GM19455 (cell line): Measurements from ENCODE around the gene IVD.

ENCODE experiments used
- ATAC-seq: cut with Tn5 transposase; IDR thresholded peaks from one replicate; pipeline ENCODE4 v1.9.1; 2021; ENCODE audit not compliant: unreplicated experiment

IVD gene

GRCh38 chr15:40372981-40373380, 32.6 kb upstream of the IVD start:
- no peak for ATAC-seq

DNA sequence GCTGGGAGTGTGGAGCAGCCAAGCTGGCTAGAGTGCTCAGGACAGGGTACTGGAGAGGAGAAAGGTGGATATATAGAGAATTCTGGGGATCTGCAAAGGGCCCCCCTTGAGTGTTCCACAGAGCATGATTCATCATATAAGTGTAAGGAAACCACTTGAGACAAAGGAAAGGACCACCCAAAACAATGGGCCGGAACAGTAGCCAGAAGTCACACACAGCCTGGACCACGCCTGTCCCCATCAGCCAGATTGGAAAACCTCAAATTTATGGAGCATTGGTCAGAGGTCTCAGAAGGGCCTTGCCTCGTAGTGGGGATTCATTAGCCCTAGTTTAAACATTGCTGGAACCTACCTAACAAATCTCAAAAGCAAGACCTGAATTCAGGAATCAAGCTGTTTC, 28.0 kb upstream of the IVD start:
- no peak for ATAC-seq

DNA sequence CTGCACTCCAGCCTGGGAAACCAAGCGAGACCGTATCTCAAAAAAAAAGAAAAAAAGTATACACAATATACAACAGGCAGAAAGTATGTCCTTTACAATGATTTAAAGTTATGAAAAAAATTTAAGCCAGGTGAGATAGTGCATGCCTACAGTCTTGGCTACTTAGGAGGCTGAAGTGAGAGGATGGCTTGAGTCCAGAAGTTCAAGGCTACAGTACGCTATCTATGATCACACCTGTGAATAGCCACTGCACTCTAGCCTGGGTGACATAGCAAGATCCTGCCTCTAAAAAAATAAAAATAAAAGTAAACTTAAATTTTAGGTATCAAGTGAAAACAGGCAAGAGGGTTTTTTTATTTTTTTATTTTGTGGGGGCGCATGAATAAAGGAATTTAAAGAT, 26.2 kb upstream of the IVD start:
- ATAC-seq, result no peak

DNA sequence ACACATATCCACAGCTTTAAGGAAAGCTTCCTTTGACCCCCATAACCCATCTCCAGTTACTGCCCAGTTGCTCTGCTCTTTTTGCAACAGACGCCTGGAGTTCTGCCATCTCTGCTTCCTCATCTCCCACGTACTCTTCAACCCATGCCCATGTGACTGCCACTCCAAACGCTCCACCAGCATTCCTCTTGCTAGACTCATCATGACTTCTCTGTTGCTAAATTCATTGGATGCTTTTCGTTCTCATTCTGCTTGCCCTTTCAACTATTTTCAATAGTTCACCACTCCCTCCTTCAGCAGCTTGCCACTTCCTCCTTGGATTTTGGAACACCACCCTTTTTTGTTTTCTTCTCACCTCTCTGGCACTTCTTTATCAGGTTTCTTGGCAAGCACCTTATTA, 25.7 kb upstream of the IVD start:
- ATAC-seq, result no peak

DNA sequence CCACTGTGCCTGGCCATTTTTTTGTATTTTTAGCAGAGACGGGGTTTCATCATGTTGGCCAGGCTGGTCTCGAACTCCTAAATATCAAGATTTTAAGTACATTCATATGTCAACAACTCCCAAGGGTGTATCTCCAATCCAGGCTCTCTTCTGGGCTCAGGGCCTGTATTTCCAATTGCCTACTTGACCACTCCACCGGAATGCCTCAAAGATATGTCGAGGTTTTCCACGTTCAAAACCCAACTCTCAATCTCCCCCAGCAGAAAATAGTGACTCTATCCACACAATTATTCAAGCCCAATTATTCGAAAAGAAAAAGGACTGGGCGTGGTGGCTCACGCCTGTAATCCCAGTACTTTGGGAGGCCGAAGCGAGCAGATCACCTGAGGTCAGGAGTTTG, 25.0 kb upstream of the IVD start:
- no peak for ATAC-seq

GRCh38 chr15:40381818-40382529, 23.6 kb upstream of the IVD start:
- ATAC-seq, result no peak

GRCh38 chr15:40382580-40383456, 22.8 kb upstream of the IVD start, which contains the start of gene KNSTRN:
KNSTRN (plus strand) TSS chr15:40382721; CDS start chr15:40382836, 115 bp downstream.
- ATAC-seq, result peak; percentile 96

GRCh38 chr15:40386480-40386879, 19.1 kb upstream of the IVD start:
- ATAC-seq, result no peak

DNA sequence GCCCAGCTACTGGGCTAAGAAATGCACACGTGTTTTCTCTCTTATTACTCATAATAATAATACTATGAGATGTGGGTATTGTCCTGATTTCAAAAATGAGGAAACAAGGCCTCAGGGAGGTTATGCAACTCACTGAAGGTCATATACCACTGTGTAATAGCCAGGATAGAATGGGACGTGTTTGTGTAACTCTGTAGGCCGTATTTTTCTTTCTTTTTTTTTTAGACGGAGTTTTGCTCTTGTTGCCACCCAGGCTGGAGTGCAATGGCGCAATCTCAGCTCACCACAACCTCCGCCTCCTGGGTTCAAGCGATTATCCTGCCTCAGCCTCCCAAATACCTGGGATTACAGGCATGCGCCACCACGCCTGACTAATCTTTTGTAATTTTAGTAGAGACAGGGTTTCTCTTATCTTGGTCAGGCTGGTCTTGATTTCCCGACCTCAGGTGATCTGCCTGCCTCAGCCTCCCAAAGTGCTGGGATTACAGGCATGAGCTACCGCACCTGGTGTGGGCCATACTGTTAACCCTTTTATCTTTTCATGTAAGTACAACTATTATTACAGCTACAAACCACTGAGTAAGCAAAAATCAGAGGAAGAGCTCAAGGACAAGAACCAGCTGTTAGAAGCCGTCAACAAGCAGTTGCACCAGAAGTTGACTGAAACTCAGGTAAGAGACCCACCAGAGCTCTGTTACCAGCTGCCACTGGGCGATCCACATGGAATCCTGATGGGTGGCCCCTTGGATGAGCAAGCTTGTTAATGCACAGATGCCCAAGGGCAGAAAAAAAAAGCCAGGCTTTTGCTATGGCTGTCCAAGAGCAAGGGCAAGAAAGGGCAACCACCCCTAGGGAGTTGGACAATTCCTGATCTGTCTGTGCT, 16.4 kb upstream of the IVD start:
- ATAC-seq, result no peak

DNA sequence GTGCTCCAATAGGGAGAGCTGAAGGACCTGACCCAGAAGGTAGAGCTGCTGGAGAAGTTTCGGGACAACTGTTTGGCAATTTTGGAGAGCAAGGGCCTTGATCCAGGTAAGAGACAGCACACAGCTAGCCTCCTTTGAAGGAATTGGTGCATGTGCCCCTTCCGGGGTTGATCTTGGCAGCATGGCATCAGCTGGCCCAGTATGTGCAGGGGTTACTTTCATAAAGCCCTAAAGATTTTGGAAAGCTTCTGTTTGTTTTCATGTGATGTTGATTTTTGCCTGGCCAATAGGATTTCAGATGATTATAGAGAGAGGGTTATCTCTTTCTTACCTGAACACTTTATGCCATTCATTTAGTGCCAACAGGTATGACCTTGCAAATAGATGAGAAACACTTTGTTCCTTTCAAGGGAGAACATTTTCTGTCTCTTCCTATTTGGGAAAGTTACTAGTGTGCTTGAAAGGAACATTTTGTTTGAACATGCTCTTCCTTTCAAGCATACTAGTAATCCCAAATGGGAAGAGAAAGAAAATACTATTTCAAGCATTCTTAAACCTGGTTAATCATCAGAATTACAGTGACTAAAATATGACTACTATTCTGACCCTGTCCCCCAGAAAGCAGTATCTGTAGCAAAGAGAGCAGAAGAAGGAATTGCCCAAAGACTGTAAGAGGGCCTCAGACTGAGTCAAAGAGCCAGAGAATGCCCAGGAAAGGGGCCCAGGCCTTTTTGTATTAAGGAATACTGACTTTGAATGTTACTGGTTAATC, 15.6 kb upstream of the IVD start:
- no peak for ATAC-seq

DNA sequence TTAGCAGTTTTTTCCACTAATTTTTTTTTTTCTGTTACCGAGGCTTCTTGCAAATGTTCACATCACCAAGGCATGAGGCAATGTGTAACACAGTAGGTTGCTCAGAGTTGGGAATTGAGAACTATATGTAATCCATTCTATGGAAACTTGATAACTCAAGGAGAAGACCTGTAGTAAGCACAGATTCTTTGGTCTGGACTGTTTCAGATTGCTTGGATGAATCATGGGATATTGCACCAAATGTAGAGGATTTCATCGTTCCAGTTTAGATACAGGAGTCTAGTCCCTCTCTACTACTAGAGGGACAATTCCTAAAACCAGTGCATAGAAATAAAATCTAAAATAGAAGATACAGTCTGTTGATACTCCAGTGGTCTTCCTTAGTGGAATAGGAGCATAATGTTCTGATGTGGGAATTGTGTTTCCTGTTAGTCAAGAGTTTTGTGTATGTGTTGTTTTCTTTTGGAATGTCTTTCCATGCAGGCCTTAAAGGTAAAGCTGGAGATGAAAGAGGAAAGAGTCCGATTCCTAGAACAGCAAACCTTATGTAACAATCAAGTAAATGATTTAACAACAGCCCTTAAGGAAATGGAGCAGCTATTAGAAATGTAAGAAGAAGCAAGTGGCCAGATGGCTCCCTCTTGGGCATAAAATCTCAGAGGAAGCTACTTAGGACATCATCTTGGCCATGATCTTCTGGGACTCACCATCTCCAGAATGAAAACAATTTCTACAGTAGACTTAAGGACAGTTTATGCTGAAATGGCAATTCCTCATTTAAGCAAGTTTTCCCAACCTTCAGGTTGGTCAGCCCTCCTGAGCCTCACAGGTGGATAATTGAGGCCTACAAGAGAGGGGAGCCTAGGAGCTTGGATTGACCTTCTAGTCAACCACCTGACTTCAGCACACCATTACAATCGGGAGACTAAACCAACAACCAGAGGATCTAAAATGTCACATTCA, 12.3 kb upstream of the IVD start:
- ATAC-seq, result no peak

DNA sequence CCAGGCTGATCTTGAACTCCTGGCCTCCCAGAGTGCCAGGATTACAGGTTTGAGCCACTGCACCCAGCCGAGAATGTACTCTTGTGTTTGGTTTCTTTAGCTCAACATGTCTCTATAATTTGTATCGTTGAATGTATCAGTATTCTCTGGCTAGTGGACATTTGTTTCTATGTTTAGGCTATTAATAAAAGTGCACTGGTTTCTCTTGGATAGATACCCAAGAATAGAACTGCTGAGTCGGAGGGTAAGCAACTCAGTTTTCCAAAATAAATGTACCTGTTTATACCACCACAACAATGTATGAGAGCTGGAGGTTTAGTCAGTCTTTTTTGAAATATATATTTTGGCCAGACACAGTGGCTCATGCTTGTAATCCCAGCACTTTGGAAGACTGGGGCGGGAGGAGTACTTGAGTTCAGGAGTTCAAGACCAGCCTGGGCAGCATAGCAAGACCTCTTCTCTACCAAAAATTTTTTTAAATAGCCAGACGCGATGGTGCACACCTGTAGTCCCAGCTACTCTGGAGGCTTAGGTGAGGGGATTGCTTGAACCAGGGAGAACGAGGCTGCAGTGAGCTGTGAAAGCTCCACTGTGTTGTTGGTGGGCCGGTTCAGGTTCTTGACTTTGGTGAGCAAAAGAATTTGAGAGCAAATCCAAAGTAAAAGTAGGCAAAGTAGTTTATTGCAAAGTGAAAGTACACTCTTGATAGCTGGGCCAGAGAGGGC, 7.7 kb upstream of the IVD start:
- no peak for ATAC-seq

DNA sequence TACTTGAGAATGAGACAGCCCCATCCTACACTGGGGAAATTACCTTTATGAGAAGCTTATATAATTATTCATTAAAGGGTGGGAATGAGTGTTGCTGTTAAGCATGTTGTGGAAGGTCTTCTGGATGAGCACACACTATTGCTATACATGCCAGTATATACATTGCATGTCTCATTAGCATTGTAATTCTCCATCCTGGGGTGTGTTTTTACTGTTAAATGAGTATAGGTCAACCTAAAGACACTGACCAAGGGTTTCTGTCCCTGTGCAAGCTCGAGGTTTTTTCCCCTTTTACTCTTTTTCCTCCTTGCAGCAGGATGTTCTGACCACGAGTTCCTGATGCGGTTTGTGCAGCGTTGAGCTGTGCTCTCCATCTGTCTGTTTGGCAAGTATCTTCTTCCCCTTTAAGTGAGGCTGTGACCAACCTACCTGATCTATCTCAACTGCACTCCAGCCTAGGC, 7.2 kb upstream of the IVD start:
- ATAC-seq, result no peak

GRCh38 chr15:40399370-40399769, 6.2 kb upstream of the IVD start:
- no peak for ATAC-seq

DNA sequence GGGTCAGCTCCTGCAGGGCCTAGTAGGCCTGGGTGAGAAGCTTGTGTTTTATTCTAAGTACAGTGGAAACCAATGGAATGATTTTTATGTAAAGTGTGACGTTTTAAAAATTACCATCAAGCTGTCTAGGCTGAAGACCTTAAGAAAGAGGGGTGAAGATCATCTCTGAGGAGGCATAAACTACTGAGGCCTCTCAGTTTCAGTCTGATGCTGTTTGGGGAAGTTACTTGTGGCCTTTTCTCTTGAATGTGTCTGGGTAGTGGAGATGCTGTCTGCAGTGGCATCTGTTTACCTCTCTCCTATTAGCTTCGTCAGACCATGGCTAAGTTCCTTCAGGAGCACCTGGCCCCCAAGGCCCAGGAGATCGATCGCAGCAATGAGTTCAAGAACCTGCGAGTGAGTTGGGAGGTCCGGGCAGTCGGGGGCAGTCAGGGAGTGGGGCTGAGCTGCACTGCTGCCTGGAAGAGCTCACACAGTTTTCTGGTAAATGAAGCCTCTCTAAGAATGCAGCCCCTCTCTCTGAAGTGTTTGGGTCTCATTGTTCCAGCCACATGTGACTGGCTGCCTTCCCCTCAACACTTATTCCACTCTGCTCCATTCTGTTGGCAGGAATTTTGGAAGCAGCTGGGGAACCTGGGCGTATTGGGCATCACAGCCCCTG, 1.9 kb downstream of the IVD start:
- no peak for ATAC-seq

DNA sequence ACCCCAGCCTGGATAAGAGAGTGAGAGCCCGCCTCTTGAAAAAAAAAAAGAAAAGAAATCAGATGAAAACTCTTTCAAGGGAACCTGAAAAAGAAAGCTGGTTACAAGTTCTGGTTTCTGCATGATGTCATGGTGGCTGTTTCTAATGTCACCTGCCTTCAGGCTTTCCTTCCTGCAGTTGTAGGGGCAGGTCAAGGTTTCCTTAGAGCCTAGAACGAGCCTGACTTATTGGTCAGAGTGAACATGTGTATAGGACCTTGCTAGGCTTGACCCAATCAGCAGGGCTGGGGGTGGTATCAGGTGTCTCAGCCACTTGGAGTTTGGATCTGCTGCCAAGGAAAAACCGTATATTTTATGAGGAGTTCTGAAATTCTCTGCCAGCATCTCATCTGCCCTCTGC, 3.8 kb downstream of the IVD start:
- no peak for ATAC-seq

GRCh38 chr15:40410476-40410875, 4.9 kb downstream of the IVD start:
- no peak for ATAC-seq

- ATAC-seq, result no peak
Measured at GRCh38 chr15:40412095-40412759, 6.6 kb downstream of the IVD start.
